ENCODE data around the gene SAMMSON. TPM values are rescaled to one million over a fixed set of nuclear protein-coding genes. Genes with fewer than 3 reads are reported as not detected.

SAMMSON gene
- total RNA-seq: not detected in 2 replicates

GRCh38 chr3:69999140-70000027 lies at the start of gene SAMMSON:
Gene SAMMSON, plus strand, starts transcription at chr3:69999733.
- intact Hi-C loops (cut with micrococcal nuclease): no loop called here

GRCh38 chr3:69951616-69952015 lies 47.9 kb upstream of the SAMMSON start:
- intact Hi-C loops (cut with micrococcal nuclease): no loop called here

GRCh38 chr3:69959581-69959980 lies 40.0 kb upstream of the SAMMSON start:
- intact Hi-C loops (cut with micrococcal nuclease): no loop called here

GRCh38 chr3:69961706-69962439 lies 37.7 kb upstream of the SAMMSON start:
- intact Hi-C loops (cut with micrococcal nuclease): no loop called here

- intact Hi-C loops (cut with micrococcal nuclease): no loop called here
These were observed 35.9 kb upstream of the SAMMSON start for GRCh38 chr3:69963643-69964042.

- intact Hi-C loops (cut with micrococcal nuclease): no loop called here
These were observed 32.4 kb upstream of the SAMMSON start for GRCh38 chr3:69967156-69967555.

GRCh38 chr3:69970827-69971226 lies 28.7 kb upstream of the SAMMSON start:
- intact Hi-C loops (cut with micrococcal nuclease): no loop called here

GRCh38 chr3:69972672-69973071 lies 26.9 kb upstream of the SAMMSON start:
- intact Hi-C loops (cut with micrococcal nuclease): no loop called here

GRCh38 chr3:69976021-69976420 lies 23.5 kb upstream of the SAMMSON start:
- intact Hi-C loops (cut with micrococcal nuclease): no loop called here

- intact Hi-C loops (cut with micrococcal nuclease): no loop called here
These were observed 15.8 kb upstream of the SAMMSON start for GRCh38 chr3:69983546-69984265.

GRCh38 chr3:69985266-69985665 lies 14.3 kb upstream of the SAMMSON start:
- intact Hi-C loops (cut with micrococcal nuclease): no loop called here

- intact Hi-C loops (cut with micrococcal nuclease): no loop called here
These were observed 13.1 kb upstream of the SAMMSON start for GRCh38 chr3:69986419-69986818.

- intact Hi-C loops (cut with micrococcal nuclease): no loop called here
These were observed 11.7 kb upstream of the SAMMSON start for GRCh38 chr3:69987833-69988232.

- intact Hi-C loops (cut with micrococcal nuclease): no loop called here
These were observed 5.8 kb upstream of the SAMMSON start for GRCh38 chr3:69993757-69994156.

- intact Hi-C loops (cut with micrococcal nuclease): no loop called here
These were observed 4.6 kb upstream of the SAMMSON start for GRCh38 chr3:69994919-69995318.

- intact Hi-C loops (cut with micrococcal nuclease): no loop called here
These were observed 1.8 kb upstream of the SAMMSON start for GRCh38 chr3:69997631-69998307.

- intact Hi-C loops (cut with micrococcal nuclease): no loop called here
These were observed 784 bp upstream of the SAMMSON start for GRCh38 chr3:69998759-69999139.

- intact Hi-C loops (cut with micrococcal nuclease): no loop called here
These were observed 486 bp downstream of the SAMMSON start for GRCh38 chr3:70000028-70000410.

GRCh38 chr3:70000563-70001081 lies 1.1 kb downstream of the SAMMSON start:
- intact Hi-C loops (cut with micrococcal nuclease): no loop called here

- intact Hi-C loops (cut with micrococcal nuclease): no loop called here
These were observed 3.6 kb downstream of the SAMMSON start for GRCh38 chr3:70003119-70003518.

GRCh38 chr3:70006089-70006488 lies 6.6 kb downstream of the SAMMSON start:
- intact Hi-C loops (cut with micrococcal nuclease): no loop called here

Data from T-helper 2 cell treated with Interferon-gamma antibody and Interleukin-4, amounts not matched to agents 100 ng/mL and 5 ng/mL, for 36 hours (primary cell).